DOHH2 (cell line): Measurements from ENCODE around the gene DCPS.

ENCODE experiments used
- CTCF ChIP-seq: fragments of 200-600 bp; sonication (generic); IDR thresholded peaks from one replicate; pipeline ENCODE4 v1.5.1; 2014; ENCODE audit warnings: antibody characterized with exemption, mild to moderate bottlenecking, low read depth, low read length; ENCODE audit not compliant: poor library complexity, severe bottlenecking
- EZH2phosphoT487 ChIP-seq: fragments of 200-600 bp; sonication (generic); IDR thresholded peaks from 2 replicates; pipeline ENCODE4 v1.6.1; 2017; ENCODE audit warnings: borderline replicate concordance, mild to moderate bottlenecking, antibody characterized with exemption, low read length, moderate library complexity, mixed read lengths

- TF ChIP-seq CTCF (no peak), EZH2phosphoT487 (no peak)
These were observed 57.5 kb downstream of the DCPS start for GRCh38 chr11:126361400-126361799.
